PC-3 (cell line): ENCODE data around the gene PMS1. TPM values are rescaled to one million over a fixed set of nuclear protein-coding genes. Genes with fewer than 3 reads are reported as not detected.

Source experiments
- ATAC-seq: fragments of 200-7000 bp; cut with Tn5 transposase; 2 replicates; pipeline ENCODE4 v1.9.1; 2020; ENCODE audit warnings: mild to moderate bottlenecking, moderate library complexity
- BruUV-seq: library from RNA; stranded (reverse); fragments of 400-500 nt; replicated peaks from 2 replicates; lab custom pipeline; 2021; lab: Mats Ljungman, UMichigan
- CTCF ChIA-PET: fragments of 300-600 bp; sonication (Branson Sonifier 250); formaldehyde crosslinking; loops from one replicate; lab custom pipeline; 2022; ENCODE audit warnings: antibody characterized with exemption; lab: Charles Lee
- POLR2A ChIA-PET: fragments of 300-600 bp; sonication (Branson Sonifier 250); formaldehyde crosslinking; loops from one replicate; lab custom pipeline; 2022; ENCODE audit warnings: antibody characterized with exemption; ENCODE audit not compliant: unreplicated experiment; lab: Charles Lee
- DNase-seq: peaks from one replicate; pipeline ENCODE4 v3.0.0-alpha.2; 2015
- H2AFZ ChIP-seq: fragments of 300-600 bp; sonication (generic); 2 replicates; pipeline ENCODE4 v1.6.0; 2016; ENCODE audit warnings: antibody characterized with exemption, low read length
- H3F3A ChIP-seq: fragments of 300-600 bp; sonication (generic); one replicate; pipeline ENCODE4 v1.6.0; 2017; ENCODE audit warnings: antibody characterized with exemption, low read length, control low read depth, mild to moderate bottlenecking; ENCODE audit not compliant: unreplicated experiment
- H3K27ac ChIP-seq: fragments of 300-600 bp; sonication (generic); 2 replicates; pipeline ENCODE4 v1.5.1; 2016; ENCODE audit warnings: mild to moderate bottlenecking, low read length
- H3K27me3 ChIP-seq: fragments of 300-600 bp; sonication (generic); 2 replicates; pipeline ENCODE4 v1.6.1; 2016; ENCODE audit warnings: low read length, mixed read lengths
- H3K36me3 ChIP-seq: fragments of 300-600 bp; sonication (generic); 2 replicates; pipeline ENCODE4 v1.6.1; 2016; ENCODE audit warnings: low read depth, mixed run types, low read length, mixed read lengths
- H3K4me1 ChIP-seq: fragments of 300-600 bp; sonication (generic); 2 replicates; pipeline ENCODE4 v1.5.1; 2016; ENCODE audit warnings: low read length; ENCODE audit not compliant: insufficient read depth
- H3K4me2 ChIP-seq: fragments of 300-600 bp; sonication (generic); 2 replicates; pipeline ENCODE4 v1.6.0; 2016; ENCODE audit warnings: low read length
- H3K4me3 ChIP-seq: fragments of 300-600 bp; sonication (generic); 2 replicates; pipeline ENCODE4 v1.5.1; 2016; ENCODE audit warnings: mild to moderate bottlenecking, low read length, mixed read lengths
- H3K79me2 ChIP-seq: fragments of 300-600 bp; sonication (generic); 2 replicates; pipeline ENCODE4 v1.6.1; 2017; ENCODE audit warnings: low read length, mixed read lengths
- H3K9ac ChIP-seq: fragments of 300-600 bp; sonication (generic); 2 replicates; pipeline ENCODE4 v1.6.0; 2016; ENCODE audit warnings: mild to moderate bottlenecking, low read length
- H3K9me2 ChIP-seq: fragments of 300-600 bp; sonication (generic); replicated peaks from 2 replicates; pipeline ENCODE4 v1.6.1; 2016; ENCODE audit warnings: mixed run types, low read length, mixed read lengths
- H3K9me3 ChIP-seq: fragments of 300-600 bp; sonication (generic); 2 replicates; pipeline ENCODE4 v1.6.1; 2016; ENCODE audit warnings: low read length, mixed read lengths
- H4K20me1 ChIP-seq: fragments of 300-600 bp; sonication (generic); 2 replicates; pipeline ENCODE4 v1.6.1; 2016; ENCODE audit warnings: low read length, mixed read lengths
- EZH2 ChIP-seq: fragments of 300-600 bp; sonication (generic); IDR thresholded peaks from one replicate; pipeline ENCODE4 v1.6.1; 2017; ENCODE audit warnings: antibody characterized with exemption, mild to moderate bottlenecking, low read length; ENCODE audit not compliant: unreplicated experiment
- EZH2phosphoT487 ChIP-seq: fragments of 300-600 bp; sonication (generic); IDR thresholded peaks from 2 replicates; pipeline ENCODE4 v1.6.1; 2018; ENCODE audit warnings: mild to moderate bottlenecking, antibody characterized with exemption, low read length, borderline replicate concordance
- intact Hi-C: fragments of 100-400 bp; cut with micrococcal nuclease; formaldehyde crosslinking; loops from 2 replicates; pipeline ENCODE4 v1.9.0; 2023
- total RNA-seq: library from RNA; depleted of rRNA; stranded (reverse); fragments of >200 nt; gene quantifications from 2 replicates; pipeline ENCODE4 v1.2.3, GENCODE V29; 2014
- TF ChIP-seq, protein P1 (sequence below): fragments of 300-600 bp; sonication (generic); conservative IDR thresholded peaks from 2 replicates; pipeline ENCODE4 v1.5.1; 2017; ENCODE audit warnings: antibody characterized with exemption, low read depth, mild to moderate bottlenecking, low read length

Gene PMS1
- total RNA-seq, 1 experiment from 2014 or later: 13.8 TPM

DNA sequence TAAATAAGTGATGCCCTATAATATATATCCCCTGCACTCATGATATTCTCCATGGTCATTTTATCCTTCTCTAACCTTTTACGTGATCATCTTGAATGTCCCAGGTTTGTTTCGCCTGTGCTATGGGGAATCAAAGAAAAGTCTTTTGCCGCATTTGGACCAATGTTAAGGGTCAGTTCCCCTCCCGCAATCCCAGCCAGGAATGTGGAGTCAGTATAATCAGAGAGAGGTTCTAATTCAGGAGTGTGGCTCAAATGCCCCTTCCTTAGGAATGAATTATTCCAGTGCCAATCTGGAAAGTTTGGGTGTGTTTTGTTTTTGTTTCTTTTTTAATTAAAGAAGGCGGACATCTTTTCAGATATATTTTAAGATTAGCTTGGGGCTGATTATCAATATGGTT lies 41.8 kb downstream of the PMS1 start:
- POLR2A ChIA-PET: no interaction called here
- no peaks in the 10 kb centered on the region for H3F3A ChIP-seq
- no peaks in the 10 kb centered on the region for H3K9me2 ChIP-seq

DNA sequence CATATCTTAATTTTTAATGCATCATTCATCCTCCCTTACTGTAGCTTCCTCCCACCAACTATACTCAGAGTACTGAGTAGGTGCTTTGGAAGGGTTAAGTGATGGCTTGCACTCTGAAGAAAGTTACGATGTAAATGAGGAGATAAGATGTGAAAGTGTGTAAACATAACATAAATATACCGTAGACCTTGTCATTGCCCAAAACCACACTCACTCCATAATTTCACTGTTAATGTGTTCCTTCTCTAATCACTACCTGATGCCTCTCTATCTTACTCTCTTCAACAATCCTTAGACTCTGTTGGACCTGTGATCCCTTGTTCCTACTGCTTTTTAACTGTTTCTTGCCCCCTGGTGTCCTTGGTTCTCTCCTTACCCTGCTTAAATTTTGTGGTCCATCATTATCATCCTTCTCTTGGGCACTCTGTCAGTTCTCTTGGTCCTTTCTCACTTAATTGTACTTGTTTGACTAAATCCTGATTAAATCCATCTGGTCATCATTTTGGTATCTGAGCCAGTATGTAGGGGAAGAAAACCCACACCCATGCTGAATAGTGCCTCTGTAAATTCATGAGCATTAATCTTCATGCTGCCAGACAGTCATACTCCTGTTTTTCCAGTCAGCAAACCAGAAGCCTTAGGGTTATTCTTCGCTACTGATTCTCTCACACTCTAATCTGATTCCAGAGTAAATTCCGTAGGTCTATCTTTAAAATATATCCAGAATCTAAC lies 45.0 kb downstream of the PMS1 start:
- Histone ChIP-seq H3K36me3 (peaks cover 5% of the 10 kb centered on the region; the same call in 1 of the 2 replicates), H4K20me1 (no peaks in the 10 kb centered on the region), H3K9me2 (no peaks in the 10 kb centered on the region), H3F3A (no peaks in the 10 kb centered on the region), H3K27me3 (no peaks in the 10 kb centered on the region), H3K4me3 (no peak overlapping the region), H2AFZ (no peak overlapping the region), H3K27ac (no peak overlapping the region), H3K79me2 (no peaks in the 10 kb centered on the region), H3K4me2 (no peak overlapping the region), H3K9me3 (no peaks in the 10 kb centered on the region), H3K4me1 (no peaks in the 10 kb centered on the region), H3K9ac (no peak overlapping the region)
- ChIA-PET POLR2A (no interaction called here), CTCF (no interaction called here)
- intact Hi-C loops: no loop called here
- no peak for ATAC-seq
- no TSS peak for BruUV-seq
- TF ChIP-seq, protein P1, sequence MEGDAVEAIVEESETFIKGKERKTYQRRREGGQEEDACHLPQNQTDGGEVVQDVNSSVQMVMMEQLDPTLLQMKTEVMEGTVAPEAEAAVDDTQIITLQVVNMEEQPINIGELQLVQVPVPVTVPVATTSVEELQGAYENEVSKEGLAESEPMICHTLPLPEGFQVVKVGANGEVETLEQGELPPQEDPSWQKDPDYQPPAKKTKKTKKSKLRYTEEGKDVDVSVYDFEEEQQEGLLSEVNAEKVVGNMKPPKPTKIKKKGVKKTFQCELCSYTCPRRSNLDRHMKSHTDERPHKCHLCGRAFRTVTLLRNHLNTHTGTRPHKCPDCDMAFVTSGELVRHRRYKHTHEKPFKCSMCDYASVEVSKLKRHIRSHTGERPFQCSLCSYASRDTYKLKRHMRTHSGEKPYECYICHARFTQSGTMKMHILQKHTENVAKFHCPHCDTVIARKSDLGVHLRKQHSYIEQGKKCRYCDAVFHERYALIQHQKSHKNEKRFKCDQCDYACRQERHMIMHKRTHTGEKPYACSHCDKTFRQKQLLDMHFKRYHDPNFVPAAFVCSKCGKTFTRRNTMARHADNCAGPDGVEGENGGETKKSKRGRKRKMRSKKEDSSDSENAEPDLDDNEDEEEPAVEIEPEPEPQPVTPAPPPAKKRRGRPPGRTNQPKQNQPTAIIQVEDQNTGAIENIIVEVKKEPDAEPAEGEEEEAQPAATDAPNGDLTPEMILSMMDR: no peak
- no peak for TF ChIP-seq EZH2
- TF ChIP-seq EZH2phosphoT487: no peak
- DNase-seq: no peak

More for the DNA sequence above, 41.8 kb downstream of the PMS1 start:
- Histone ChIP-seq H3K4me2 (no peak overlapping the region), H3K4me1 (no peaks in the 10 kb centered on the region), H2AFZ (no peak overlapping the region), H3K9ac (no peak overlapping the region), H3K79me2 (no peaks in the 10 kb centered on the region), H3K36me3 (peaks cover 5% of the 10 kb centered on the region; the same call in 1 of the 2 replicates), H3K9me3 (no peaks in the 10 kb centered on the region), H4K20me1 (no peaks in the 10 kb centered on the region), H3K4me3 (no peak overlapping the region), H3K27ac (no peak overlapping the region), H3K27me3 (no peaks in the 10 kb centered on the region)
- DNase-seq: no peak
- TF ChIP-seq EZH2phosphoT487 (no peak), EZH2 (no peak)
- TF ChIP-seq, protein P1: no peak
- CTCF ChIA-PET: no interaction called here
- ATAC-seq: no peak
- no TSS peak for BruUV-seq
- intact Hi-C loops: no loop called here

DNA sequence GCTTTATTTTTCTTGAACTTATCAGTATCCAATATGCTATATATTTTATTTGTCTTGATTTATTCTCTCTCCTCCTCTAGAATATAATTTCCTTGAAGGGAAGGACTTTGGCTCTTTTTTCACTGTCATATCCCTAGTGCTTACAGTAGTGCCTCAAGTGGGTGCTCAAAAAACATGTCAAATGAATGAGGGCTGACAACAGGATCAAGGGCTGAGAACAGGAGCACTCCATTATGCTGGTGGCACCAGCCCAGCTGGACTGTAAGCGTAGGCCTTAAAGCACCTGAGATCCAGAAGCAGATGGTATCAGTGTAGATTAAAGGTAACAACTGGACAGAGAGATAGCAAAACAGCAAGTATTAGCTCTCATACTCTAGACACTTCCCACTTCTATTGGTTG lies 46.3 kb downstream of the PMS1 start:
- TF ChIP-seq EZH2 (no peak), EZH2phosphoT487 (no peak)
- TF ChIP-seq, protein P1: no peak

More for the DNA sequence above, 46.3 kb downstream of the PMS1 start:
- Histone ChIP-seq H4K20me1 (no peaks in the 10 kb centered on the region), H3K4me1 (no peaks in the 10 kb centered on the region), H2AFZ (no peak overlapping the region), H3K36me3 (peaks cover 5% of the 10 kb centered on the region; the same call in 1 of the 2 replicates), H3K9ac (no peak overlapping the region), H3K4me2 (no peak overlapping the region), H3F3A (no peaks in the 10 kb centered on the region), H3K27ac (no peak overlapping the region), H3K4me3 (no peak overlapping the region), H3K79me2 (no peaks in the 10 kb centered on the region), H3K27me3 (no peaks in the 10 kb centered on the region), H3K9me2 (no peaks in the 10 kb centered on the region), H3K9me3 (no peaks in the 10 kb centered on the region)
- intact Hi-C loops: no loop called here
- no peak for DNase-seq
- CTCF ChIA-PET: no interaction called here
- POLR2A ChIA-PET: no interaction called here
- ATAC-seq: no peak
- BruUV-seq: no TSS peak
